ENCODE measurements around the gene RERE.

The RERE gene

GRCh38 chr1:8360493-8361197 is 456.8 kb downstream of the RERE start:
- peaks cover 100% of the 10 kb centered on the region for H3K36me3 ChIP-seq
- H3K27ac ChIP-seq: no peak overlapping the region
- no peak overlapping the region for H3K4me3 ChIP-seq (ENCODE audit: low read depth in 1 of 2, low read length in 1 of 2)

GRCh38 chr1:8359617-8360481 is 457.6 kb downstream of the RERE start:
- no peak for TF ChIP-seq CTCF (IDR thresholded peaks at IDR 0.05)
- H3K27ac ChIP-seq: no peak overlapping the region
- H3K27me3 ChIP-seq: no peaks in the 10 kb centered on the region
- H3K4me1 ChIP-seq (ENCODE audit: control insufficient read depth in 1 of 2, insufficient read depth in 1 of 2, low read depth in 1 of 2, low read length in 1 of 2): no peaks in the 10 kb centered on the region
- peaks cover 100% of the 10 kb centered on the region for H3K36me3 ChIP-seq
- H3K4me3 ChIP-seq (ENCODE audit: low read depth in 1 of 2, low read length in 1 of 2): no peak overlapping the region
- H3K9me3 ChIP-seq: no peaks in the 10 kb centered on the region

More at GRCh38 chr1:8360493-8361197, 456.8 kb downstream of the RERE start:
- TF ChIP-seq CTCF (IDR thresholded peaks at IDR 0.05): no peak
- H3K4me1 ChIP-seq (ENCODE audit: control insufficient read depth in 1 of 2, insufficient read depth in 1 of 2, low read depth in 1 of 2, low read length in 1 of 2): no peaks in the 10 kb centered on the region
- no peaks in the 10 kb centered on the region for H3K9me3 ChIP-seq
- H3K27me3 ChIP-seq: no peaks in the 10 kb centered on the region

- no peaks in the 10 kb centered on the region for H3K4me1 ChIP-seq (ENCODE audit: control insufficient read depth in 1 of 2, insufficient read depth in 1 of 2, low read depth in 1 of 2, low read length in 1 of 2)
- peaks cover 100% of the 10 kb centered on the region for H3K36me3 ChIP-seq
Measured at GRCh38 chr1:8358897-8359616, 458.4 kb downstream of the RERE start.

GRCh38 chr1:8358241-8358896 is 459.1 kb downstream of the RERE start:
- Histone ChIP-seq H3K27ac (no peak overlapping the region), H3K4me1 (ENCODE audit: control insufficient read depth in 1 of 2, insufficient read depth in 1 of 2, low read depth in 1 of 2, low read length in 1 of 2) (no peaks in the 10 kb centered on the region), H3K27me3 (no peaks in the 10 kb centered on the region), H3K9me3 (no peaks in the 10 kb centered on the region), H3K4me3 (ENCODE audit: low read depth in 1 of 2, low read length in 1 of 2) (no peak overlapping the region), H3K36me3 (peaks cover 100% of the 10 kb centered on the region)
- TF ChIP-seq CTCF (IDR thresholded peaks at IDR 0.05): no peak

More at GRCh38 chr1:8358897-8359616, 458.4 kb downstream of the RERE start:
- Histone ChIP-seq H3K9me3 (no peaks in the 10 kb centered on the region), H3K4me3 (ENCODE audit: low read depth in 1 of 2, low read length in 1 of 2) (no peak overlapping the region), H3K27me3 (no peaks in the 10 kb centered on the region), H3K27ac (no peak overlapping the region)
- TF ChIP-seq CTCF (IDR thresholded peaks at IDR 0.05): no peak

Measured in neutrophil (primary cell).